HepG2 (cell line): ENCODE results near the gene P2RY12. TPM values are rescaled to one million over a fixed set of nuclear protein-coding genes. Genes with fewer than 3 reads are reported as not detected.

Experiments
- ATAC-seq: fragments of 200-7000 bp; cut with Tn5 transposase; 3 replicates; pipeline ENCODE4 v1.9.1; 2020; ENCODE audit warnings: mild to moderate bottlenecking, moderate library complexity
- BruUV-seq: library from RNA; stranded (reverse); fragments of 400-500 nt; replicated peaks from 2 replicates; lab custom pipeline; 2021; lab: Mats Ljungman, UMichigan
- CTCF ChIA-PET: fragments of 300-600 bp; formaldehyde crosslinking; extraction: SDS; loops from one replicate; lab custom pipeline; 2021; ENCODE audit warnings: low total read pairs, inconsistent platforms, low intra/inter-chr PET ratio; lab: Yijun Ruan, JAX
- POLR2A ChIA-PET: fragments of 350-600 bp; sonication (Branson Sonifier 250); formaldehyde crosslinking; loops from one replicate; lab custom pipeline; 2020; ENCODE audit warnings: antibody characterized with exemption, inconsistent platforms; lab: Yijun Ruan, JAX
- DNase-seq: peaks from one replicate; pipeline ENCODE4 v3.0.0-alpha.2; 2015; ENCODE audit warnings: low spot score
- FAIRE-seq: peaks from 3 replicates; lab custom pipeline; 2011; peaks lifted over from hg19 to GRCh38; lab: Jason Lieb, UNC
- H2AFZ ChIP-seq: one replicate; pipeline ENCODE4 v1.6.1; 2011; ENCODE audit warnings: low read length, inconsistent platforms
- H3K27ac ChIP-seq: fragments of 300-600 bp; 3 replicates; pipeline ENCODE4 v1.8.0; 2011; ENCODE audit warnings: mixed run types, mild to moderate bottlenecking, mixed read lengths, low read length, inconsistent platforms; ENCODE audit not compliant: insufficient read depth; ENCODE audit errors: extremely low read length
- H3K27me3 ChIP-seq, 2 experiments: fragments of 200-600 bp in 1 of 2; 2 replicates in 1 of 2; 3 replicates in 1 of 2; pipeline versions ENCODE4 v1.6.0 to v1.8.0; 2011; ENCODE audit warnings: low read length in 2 of 2, mild to moderate bottlenecking in 2 of 2, moderate library complexity in 2 of 2, inconsistent platforms in 1 of 2; ENCODE audit not compliant: insufficient read depth in 2 of 2, control insufficient read depth in 1 of 2
- H3K36me3 ChIP-seq, 2 experiments: fragments of 200-600 bp in 1 of 2; replicated peaks in 1 of 2; 2 replicates in 1 of 2; 3 replicates in 1 of 2; pipeline versions ENCODE4 v1.5.1 to v1.8.0; 2011; ENCODE audit warnings: low read length in 2 of 2, inconsistent platforms in 1 of 2; ENCODE audit not compliant: insufficient read depth in 2 of 2, control insufficient read depth in 1 of 2
- H3K4me1 ChIP-seq: 2 replicates; pipeline ENCODE4 v1.5.1; 2012; ENCODE audit warnings: low read length, inconsistent platforms; ENCODE audit not compliant: insufficient read depth
- H3K4me2 ChIP-seq: 2 replicates; pipeline ENCODE4 v1.6.0; 2011; ENCODE audit warnings: low read depth, low read length, inconsistent platforms
- H3K4me3 ChIP-seq, 3 experiments: fragments of 200-600 bp in 1 of 3; sonication (generic), shearing (Covaris generic) in 1 of 3; replicated peaks in 1 of 3; 2 replicates each; pipeline ENCODE4 v1.5.1; 2011 to 2016; ENCODE audit warnings: low read length in 3 of 3, inconsistent platforms in 2 of 3, low read depth in 2 of 3, mild to moderate bottlenecking in 2 of 3, control low read depth in 1 of 3, mixed read lengths in 1 of 3; ENCODE audit not compliant: insufficient read depth in 1 of 3
- H3K79me2 ChIP-seq: one replicate; pipeline ENCODE4 v1.6.1; 2011; ENCODE audit warnings: low read length, inconsistent platforms; ENCODE audit not compliant: insufficient read depth
- H3K9ac ChIP-seq: 2 replicates; pipeline ENCODE4 v1.6.0; 2011; ENCODE audit warnings: mild to moderate bottlenecking, low read depth, low read length, inconsistent platforms; ENCODE audit not compliant: insufficient read depth
- H3K9me3 ChIP-seq: 2 replicates; pipeline ENCODE4 v1.5.1; 2012; ENCODE audit warnings: mild to moderate bottlenecking, low read length
- H4K20me1 ChIP-seq: 2 replicates; pipeline ENCODE4 v1.6.0; 2011; ENCODE audit warnings: inconsistent platforms, mild to moderate bottlenecking, low read length, moderate library complexity; ENCODE audit not compliant: insufficient read depth
- FOSL2 ChIP-seq: sonication (generic); formaldehyde crosslinking; IDR thresholded peaks from 2 replicates; pipeline ENCODE4 v1.4.0; 2020; ENCODE audit warnings: missing genetic modification reagents
- FUBP1 ChIP-seq: sonication (generic); formaldehyde crosslinking; IDR thresholded peaks from 2 replicates; pipeline ENCODE4 v1.5.1; 2020; ENCODE audit warnings: missing genetic modification reagents, mild to moderate bottlenecking, borderline replicate concordance
- HNF4A ChIP-seq: sonication (generic); formaldehyde crosslinking; IDR thresholded peaks from 2 replicates; pipeline ENCODE4 v1.4.0; 2020; ENCODE audit warnings: missing genetic modification reagents
- KAT8 ChIP-seq: IDR thresholded peaks from 2 replicates; pipeline ENCODE4 v1.6.1; 2016; ENCODE audit warnings: missing genetic modification reagents, missing compliant biosample characterization
- MAF1 ChIP-seq: sonication (generic); formaldehyde crosslinking; IDR thresholded peaks from 2 replicates; pipeline ENCODE4 v1.5.0; 2020; ENCODE audit warnings: missing genetic modification reagents, borderline replicate concordance
- MED8 ChIP-seq: sonication (generic); formaldehyde crosslinking; IDR thresholded peaks from 2 replicates; pipeline ENCODE4 v1.8.1; 2023; ENCODE audit warnings: mild to moderate bottlenecking, missing genetic modification reagents; ENCODE audit not compliant: insufficient replicate concordance
- RFXAP ChIP-seq: sonication (generic); formaldehyde crosslinking; IDR thresholded peaks from 2 replicates; pipeline ENCODE4 v1.4.0; 2020; ENCODE audit warnings: missing genetic modification reagents, borderline replicate concordance
- SSRP1 ChIP-seq: IDR thresholded peaks from 2 replicates; pipeline ENCODE4 v1.6.1; 2016; ENCODE audit warnings: control low read depth
- TBP ChIP-seq: sonication (generic); formaldehyde crosslinking; IDR thresholded peaks from 2 replicates; pipeline ENCODE4 v1.5.0; 2020; ENCODE audit warnings: missing genetic modification reagents
- TMF1 ChIP-seq: sonication (generic); formaldehyde crosslinking; IDR thresholded peaks from 2 replicates; pipeline ENCODE4 v1.8.1; 2022; ENCODE audit warnings: low read depth, missing genetic modification reagents
- U2AF2 ChIP-seq: fragments of 200-400 bp; formaldehyde crosslinking; IDR thresholded peaks from 2 replicates; pipeline ENCODE4 v1.6.1; 2017; ENCODE audit warnings: low read depth, mild to moderate bottlenecking, low read length
- ZC3H4 ChIP-seq: sonication (generic); formaldehyde crosslinking; IDR thresholded peaks from 2 replicates; pipeline ENCODE4 v1.4.0; 2020; ENCODE audit warnings: missing genetic modification reagents, borderline replicate concordance
- ZFP37 ChIP-seq: sonication (generic); formaldehyde crosslinking; IDR thresholded peaks from 2 replicates; pipeline ENCODE4 v1.4.0; 2020; ENCODE audit warnings: missing genetic modification reagents, borderline replicate concordance
- ZNF605 ChIP-seq: sonication (generic); formaldehyde crosslinking; IDR thresholded peaks from 2 replicates; pipeline ENCODE4 v1.8.0; 2022; ENCODE audit warnings: mild to moderate bottlenecking, missing genetic modification reagents
- ZNF616 ChIP-seq: sonication (generic); formaldehyde crosslinking; IDR thresholded peaks from 2 replicates; pipeline ENCODE4 v1.5.0; 2020; ENCODE audit warnings: low read depth, mild to moderate bottlenecking, missing genetic modification reagents
- ZNF772 ChIP-seq: sonication (generic); formaldehyde crosslinking; IDR thresholded peaks from 2 replicates; pipeline ENCODE4 v1.5.0; 2020; ENCODE audit warnings: mild to moderate bottlenecking, missing genetic modification reagents
- ZNF777 ChIP-seq: sonication (generic); formaldehyde crosslinking; IDR thresholded peaks from 2 replicates; pipeline ENCODE4 v1.4.0; 2020; ENCODE audit warnings: missing genetic modification reagents
- ZNF792 ChIP-seq: IDR thresholded peaks from 2 replicates; pipeline ENCODE4 v1.6.1; 2016
- in situ Hi-C: cut with HindIII; loops from 2 replicates; pipeline ENCODE4 v1.10.0; 2017; ENCODE audit warnings: low pct_unique_long_range_greater_than_20kb; ENCODE audit not compliant: extremely low pct_ligation_motif_present
- intact Hi-C: fragments of 100-400 bp; cut with micrococcal nuclease; formaldehyde crosslinking; loops from one replicate; pipeline ENCODE4 v1.10.0; 2022; ENCODE audit not compliant: unreplicated experiment
- polyA plus RNA-seq, 8 experiments: library from polyadenylated mRNA; depleted of rRNA in 3 of 8; stranded (reverse) in 7 of 8; unstranded in 1 of 8; fragments of >200 nt; fragmentation: Illumina TruSeq in 4 of 8; extraction: Trizol in 4 of 8; gene quantifications; 2 replicates each; pipeline versions ENCODE4 v1.2.1 to v1.2.3, GENCODE V29; 2011 to 2016; ENCODE audit warnings: low read depth in 4 of 8, missing spikeins in 1 of 8, mixed read lengths in 1 of 8; ENCODE audit not compliant: insufficient read depth in 1 of 8
- total RNA-seq, 5 experiments: library from RNA; depleted of rRNA; stranded (reverse); fragments of >200 nt; fragmentation: Illumina TruSeq; extraction: Trizol; gene quantifications; 2 replicates each; pipeline ENCODE4 v1.2.3, GENCODE V29; 2016; ENCODE audit warnings: low read depth in 1 of 5
- TF ChIP-seq, protein P1 (sequence below): IDR thresholded peaks from 2 replicates; pipeline ENCODE4 v1.6.1; 2016
- TF ChIP-seq, protein P2 (sequence below): sonication (generic); formaldehyde crosslinking; IDR thresholded peaks from 2 replicates; pipeline ENCODE4 v1.4.0; 2020; ENCODE audit warnings: missing genetic modification reagents

The P2RY12 gene
- total and polyA plus RNA-seq, 2 of the 13 experiments (the other 11 are each of a cell fraction or from before 2014, with no cell fraction given) = not detected

- no peak for ATAC-seq
- Histone ChIP-seq H3K4me1 (no peaks in the 10 kb centered on the region), H4K20me1 (no peaks in the 10 kb centered on the region), H3K79me2 (no peaks in the 10 kb centered on the region), H3K4me2 (no peak overlapping the region), H3K4me3 (no peak overlapping the region), H2AFZ (no peak overlapping the region), H3K27ac (no peak overlapping the region), H3K27me3 (no peaks in the 10 kb centered on the region), H3K9me3 (no peaks in the 10 kb centered on the region), H3K9ac (no peak overlapping the region), H3K36me3 (no peaks in the 10 kb centered on the region)
- BruUV-seq = no TSS peak
- CTCF ChIA-PET = no interaction called here
- intact Hi-C loops (no loop called here), in situ Hi-C loops (no loop called here)
- FAIRE-seq = no peak
- TF ChIP-seq MAF1 (CRISPR knock-in tag) (no peak), RFXAP (no peak), HNF4A (no peak), MED8 (CRISPR knock-in tag) (no peak), TBP (CRISPR knock-in tag) (no peak), ZNF616 (no peak), SSRP1 (CRISPR knock-in tag) (no peak), TMF1 (CRISPR knock-in tag) (no peak), FOSL2 (CRISPR knock-in tag) (no peak), ZFP37 (no peak), ZNF792 (CRISPR knock-in tag) (no peak), ZNF772 (no peak), ZC3H4 (CRISPR knock-in tag) (no peak), ZNF777 (CRISPR knock-in tag) (no peak), KAT8 (CRISPR knock-in tag) (no peak), U2AF2 (no peak), ZNF605 (no peak), FUBP1 (CRISPR knock-in tag) (no peak)
- TF ChIP-seq, protein P1, sequence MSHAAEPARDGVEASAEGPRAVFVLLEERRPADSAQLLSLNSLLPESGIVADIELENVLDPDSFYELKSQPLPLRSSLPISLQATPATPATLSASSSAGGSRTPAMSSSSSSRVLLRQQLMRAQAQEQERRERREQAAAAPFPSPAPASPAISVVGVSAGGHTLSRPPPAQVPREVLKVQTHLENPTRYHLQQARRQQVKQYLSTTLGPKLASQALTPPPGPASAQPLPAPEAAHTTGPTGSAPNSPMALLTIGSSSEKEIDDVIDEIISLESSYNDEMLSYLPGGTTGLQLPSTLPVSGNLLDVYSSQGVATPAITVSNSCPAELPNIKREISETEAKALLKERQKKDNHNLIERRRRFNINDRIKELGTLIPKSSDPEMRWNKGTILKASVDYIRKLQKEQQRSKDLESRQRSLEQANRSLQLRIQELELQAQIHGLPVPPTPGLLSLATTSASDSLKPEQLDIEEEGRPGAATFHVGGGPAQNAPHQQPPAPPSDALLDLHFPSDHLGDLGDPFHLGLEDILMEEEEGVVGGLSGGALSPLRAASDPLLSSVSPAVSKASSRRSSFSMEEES (CRISPR knock-in tag) = no peak
- TF ChIP-seq, protein P2, sequence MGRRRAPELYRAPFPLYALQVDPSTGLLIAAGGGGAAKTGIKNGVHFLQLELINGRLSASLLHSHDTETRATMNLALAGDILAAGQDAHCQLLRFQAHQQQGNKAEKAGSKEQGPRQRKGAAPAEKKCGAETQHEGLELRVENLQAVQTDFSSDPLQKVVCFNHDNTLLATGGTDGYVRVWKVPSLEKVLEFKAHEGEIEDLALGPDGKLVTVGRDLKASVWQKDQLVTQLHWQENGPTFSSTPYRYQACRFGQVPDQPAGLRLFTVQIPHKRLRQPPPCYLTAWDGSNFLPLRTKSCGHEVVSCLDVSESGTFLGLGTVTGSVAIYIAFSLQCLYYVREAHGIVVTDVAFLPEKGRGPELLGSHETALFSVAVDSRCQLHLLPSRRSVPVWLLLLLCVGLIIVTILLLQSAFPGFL (CRISPR knock-in tag) = no peak
- POLR2A ChIA-PET = no interaction called here
- no peak for DNase-seq
These were observed 13.0 kb downstream of the P2RY12 start for GRCh38 chr3:151371526-151371925.
